HepG2 (cell line): Measurements from ENCODE around the gene LRP2. TPM values are rescaled to one million over a fixed set of nuclear protein-coding genes. Genes with fewer than 3 reads are reported as not detected.

Experiments
- ATAC-seq: fragments of 200-7000 bp; cut with Tn5 transposase; 3 replicates; pipeline ENCODE4 v1.9.1; 2020; ENCODE audit warnings: mild to moderate bottlenecking, moderate library complexity
- BruUV-seq: library from RNA; stranded (reverse); fragments of 400-500 nt; replicated peaks from 2 replicates; lab custom pipeline; 2021; lab: Mats Ljungman, UMichigan
- CTCF ChIA-PET: fragments of 300-600 bp; formaldehyde crosslinking; extraction: SDS; loops from one replicate; lab custom pipeline; 2021; ENCODE audit warnings: low total read pairs, inconsistent platforms, low intra/inter-chr PET ratio; lab: Yijun Ruan, JAX
- POLR2A ChIA-PET: fragments of 350-600 bp; sonication (Branson Sonifier 250); formaldehyde crosslinking; loops from one replicate; lab custom pipeline; 2020; ENCODE audit warnings: antibody characterized with exemption, inconsistent platforms; lab: Yijun Ruan, JAX
- DNase-seq: peaks from one replicate; pipeline ENCODE4 v3.0.0-alpha.2; 2015; ENCODE audit warnings: low spot score
- FAIRE-seq: peaks from 3 replicates; lab custom pipeline; 2011; peaks lifted over from hg19 to GRCh38; lab: Jason Lieb, UNC
- H2AFZ ChIP-seq: one replicate; pipeline ENCODE4 v1.6.1; 2011; ENCODE audit warnings: low read length, inconsistent platforms
- H3K27ac ChIP-seq: fragments of 300-600 bp; 3 replicates; pipeline ENCODE4 v1.8.0; 2011; ENCODE audit warnings: mixed run types, mild to moderate bottlenecking, mixed read lengths, low read length, inconsistent platforms; ENCODE audit not compliant: insufficient read depth; ENCODE audit errors: extremely low read length
- H3K27me3 ChIP-seq, 2 experiments: fragments of 200-600 bp in 1 of 2; 2 replicates in 1 of 2; 3 replicates in 1 of 2; pipeline versions ENCODE4 v1.6.0 to v1.8.0; 2011; ENCODE audit warnings: low read length in 2 of 2, mild to moderate bottlenecking in 2 of 2, moderate library complexity in 2 of 2, inconsistent platforms in 1 of 2; ENCODE audit not compliant: insufficient read depth in 2 of 2, control insufficient read depth in 1 of 2
- H3K36me3 ChIP-seq, 2 experiments: fragments of 200-600 bp in 1 of 2; replicated peaks in 1 of 2; 2 replicates in 1 of 2; 3 replicates in 1 of 2; pipeline versions ENCODE4 v1.5.1 to v1.8.0; 2011; ENCODE audit warnings: low read length in 2 of 2, inconsistent platforms in 1 of 2; ENCODE audit not compliant: insufficient read depth in 2 of 2, control insufficient read depth in 1 of 2
- H3K4me1 ChIP-seq: 2 replicates; pipeline ENCODE4 v1.5.1; 2012; ENCODE audit warnings: low read length, inconsistent platforms; ENCODE audit not compliant: insufficient read depth
- H3K4me2 ChIP-seq: 2 replicates; pipeline ENCODE4 v1.6.0; 2011; ENCODE audit warnings: low read depth, low read length, inconsistent platforms
- H3K4me3 ChIP-seq, 3 experiments: fragments of 200-600 bp in 1 of 3; sonication (generic), shearing (Covaris generic) in 1 of 3; replicated peaks in 1 of 3; 2 replicates each; pipeline ENCODE4 v1.5.1; 2011 to 2016; ENCODE audit warnings: low read length in 3 of 3, inconsistent platforms in 2 of 3, low read depth in 2 of 3, mild to moderate bottlenecking in 2 of 3, control low read depth in 1 of 3, mixed read lengths in 1 of 3; ENCODE audit not compliant: insufficient read depth in 1 of 3
- H3K79me2 ChIP-seq: one replicate; pipeline ENCODE4 v1.6.1; 2011; ENCODE audit warnings: low read length, inconsistent platforms; ENCODE audit not compliant: insufficient read depth
- H3K9ac ChIP-seq: 2 replicates; pipeline ENCODE4 v1.6.0; 2011; ENCODE audit warnings: mild to moderate bottlenecking, low read depth, low read length, inconsistent platforms; ENCODE audit not compliant: insufficient read depth
- H3K9me3 ChIP-seq: 2 replicates; pipeline ENCODE4 v1.5.1; 2012; ENCODE audit warnings: mild to moderate bottlenecking, low read length
- H4K20me1 ChIP-seq: 2 replicates; pipeline ENCODE4 v1.6.0; 2011; ENCODE audit warnings: inconsistent platforms, mild to moderate bottlenecking, low read length, moderate library complexity; ENCODE audit not compliant: insufficient read depth
- HES4 ChIP-seq: sonication (generic); formaldehyde crosslinking; IDR thresholded peaks from 2 replicates; pipeline ENCODE4 v1.9.0; 2021; ENCODE audit warnings: mild to moderate bottlenecking, missing genetic modification reagents, borderline replicate concordance
- ZNF710 ChIP-seq: sonication (generic); formaldehyde crosslinking; IDR thresholded peaks from 2 replicates; pipeline ENCODE4 v1.5.0; 2020; ENCODE audit warnings: mild to moderate bottlenecking, missing genetic modification reagents, borderline replicate concordance
- WGBS: methylation state at CpG from one replicate; pipeline ENCODE4 v1.1.6; 2017; ENCODE audit warnings: low lambda C conversion rate; 5-methylcytosine and 5-hydroxymethylcytosine counted together
- in situ Hi-C: cut with HindIII; loops from 2 replicates; pipeline ENCODE4 v1.10.0; 2017; ENCODE audit warnings: low pct_unique_long_range_greater_than_20kb; ENCODE audit not compliant: extremely low pct_ligation_motif_present
- intact Hi-C: fragments of 100-400 bp; cut with micrococcal nuclease; formaldehyde crosslinking; loops from one replicate; pipeline ENCODE4 v1.10.0; 2022; ENCODE audit not compliant: unreplicated experiment
- polyA plus RNA-seq, 8 experiments: library from polyadenylated mRNA; depleted of rRNA in 3 of 8; stranded (reverse) in 7 of 8; unstranded in 1 of 8; fragments of >200 nt; fragmentation: Illumina TruSeq in 4 of 8; extraction: Trizol in 4 of 8; gene quantifications; 2 replicates each; pipeline versions ENCODE4 v1.2.1 to v1.2.3, GENCODE V29; 2011 to 2016; ENCODE audit warnings: low read depth in 4 of 8, missing spikeins in 1 of 8, mixed read lengths in 1 of 8; ENCODE audit not compliant: insufficient read depth in 1 of 8
- total RNA-seq, 5 experiments: library from RNA; depleted of rRNA; stranded (reverse); fragments of >200 nt; fragmentation: Illumina TruSeq; extraction: Trizol; gene quantifications; 2 replicates each; pipeline ENCODE4 v1.2.3, GENCODE V29; 2016; ENCODE audit warnings: low read depth in 1 of 5
- TF ChIP-seq, protein P1 (sequence below): sonication (generic); formaldehyde crosslinking; IDR thresholded peaks from 2 replicates; pipeline ENCODE4 v1.8.0; 2022; ENCODE audit warnings: mild to moderate bottlenecking, missing genetic modification reagents

Gene LRP2
- total and polyA plus RNA-seq, 2 of the 13 experiments (the other 11 are each of a cell fraction or from before 2014, with no cell fraction given) = 0.03 to 0.15 TPM

DNA sequence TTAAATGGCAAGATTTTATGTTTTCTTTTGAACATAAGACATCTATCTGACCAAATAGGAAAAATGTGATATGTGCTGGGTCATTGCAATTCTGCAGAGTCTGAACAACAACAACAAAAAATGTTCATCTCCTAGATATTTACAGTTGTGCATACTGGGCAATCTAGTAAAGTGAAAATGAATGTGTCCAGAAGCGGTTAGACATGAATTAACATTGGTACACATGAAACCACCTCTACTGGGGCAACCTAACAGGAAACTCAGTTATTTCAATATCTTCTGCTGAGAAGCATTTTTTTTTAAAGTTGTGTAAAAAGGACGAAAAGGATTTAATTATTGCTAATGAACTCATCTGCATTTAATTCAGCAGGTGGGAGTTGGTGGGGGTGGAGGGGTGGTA is 216.1 kb downstream of the LRP2 start:
- ATAC-seq = no peak
- POLR2A ChIA-PET = no interaction called here

More for the DNA sequence above, 216.1 kb downstream of the LRP2 start:
- no peak overlapping the region for H3K27ac ChIP-seq
- no peaks in the 10 kb centered on the region for H3K4me1 ChIP-seq
- DNase-seq (no peak), FAIRE-seq (no peak)
- no peak overlapping the region for H3K9ac ChIP-seq
- TF ChIP-seq ZNF710 (CRISPR knock-in tag) = no peak
- TF ChIP-seq HES4 (CRISPR knock-in tag) = no peak
- TF ChIP-seq, protein P1, sequence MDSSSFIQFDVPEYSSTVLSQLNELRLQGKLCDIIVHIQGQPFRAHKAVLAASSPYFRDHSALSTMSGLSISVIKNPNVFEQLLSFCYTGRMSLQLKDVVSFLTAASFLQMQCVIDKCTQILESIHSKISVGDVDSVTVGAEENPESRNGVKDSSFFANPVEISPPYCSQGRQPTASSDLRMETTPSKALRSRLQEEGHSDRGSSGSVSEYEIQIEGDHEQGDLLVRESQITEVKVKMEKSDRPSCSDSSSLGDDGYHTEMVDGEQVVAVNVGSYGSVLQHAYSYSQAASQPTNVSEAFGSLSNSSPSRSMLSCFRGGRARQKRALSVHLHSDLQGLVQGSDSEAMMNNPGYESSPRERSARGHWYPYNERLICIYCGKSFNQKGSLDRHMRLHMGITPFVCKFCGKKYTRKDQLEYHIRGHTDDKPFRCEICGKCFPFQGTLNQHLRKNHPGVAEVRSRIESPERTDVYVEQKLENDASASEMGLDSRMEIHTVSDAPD = no peak
- H3K9me3 ChIP-seq = no peaks in the 10 kb centered on the region
- H4K20me1 ChIP-seq = no peaks in the 10 kb centered on the region
- no peak overlapping the region for H3K4me2 ChIP-seq
- H3K79me2 ChIP-seq = no peaks in the 10 kb centered on the region
- BruUV-seq = no TSS peak
- 3% methylated on average over 2 of the region's 2 CpGs for WGBS
- intact Hi-C loops (no loop called here), in situ Hi-C loops (loop anchor here (10.0 kb wide), 1 partner anchor 181 kb away; no protein-coding TSS in a partner anchor)
- H3K27me3 ChIP-seq = peaks cover 3 to 13% of the 10 kb centered on the region in 2 experiments; a peak in 3 of 5 replicates
- CTCF ChIA-PET = no interaction called here
- H3K36me3 ChIP-seq = no peaks in the 10 kb centered on the region
- no peak overlapping the region for H2AFZ ChIP-seq
- no peak overlapping the region for H3K4me3 ChIP-seq
